ENCODE data around the gene VWA8. TPM values are rescaled to one million over a fixed set of nuclear protein-coding genes. Genes with fewer than 3 reads are reported as not detected.

VWA8 gene
- total and polyA plus RNA-seq, 2 of the 13 experiments (the other 11 are each of a cell fraction or from before 2014, with no cell fraction given) = 9.1 to 17.3 TPM

GRCh38 chr13:41562541-41563178 lies 398.2 kb downstream of the VWA8 start:
- Histone ChIP-seq H4K20me1 (ENCODE audit: insufficient read depth, low read length) (no peaks in the 10 kb centered on the region), H3K4me2 (ENCODE audit: low read depth, low read length) (no peak overlapping the region), H3K9ac (ENCODE audit: insufficient read depth, low read depth, low read length) (no peak overlapping the region), H3K79me2 (ENCODE audit: insufficient read depth, low read length) (no peaks in the 10 kb centered on the region), H3K27ac (ENCODE audit: extremely low read length, insufficient read depth, low read length) (peak overlapping the region; percentile 37), H3K27me3 (ENCODE audit: control insufficient read depth in 1 of 2, insufficient read depth in 2 of 2, low read length in 2 of 2) (no peaks in the 10 kb centered on the region), H3K9me3 (ENCODE audit: low read length) (no peaks in the 10 kb centered on the region), H3K4me3 (replicated peaks in 1 of 3; ENCODE audit: insufficient read depth in 1 of 3, low read depth in 2 of 3, low read length in 3 of 3) (no peak overlapping the region), H3K4me1 (ENCODE audit: insufficient read depth, low read length) (peaks cover 50% of the 10 kb centered on the region), H3K36me3 (replicated peaks in 1 of 2; ENCODE audit: control insufficient read depth in 1 of 2, insufficient read depth in 2 of 2, low read length in 2 of 2) (0 out of 5 replicates have a peak, but pooled peaks cover 0 to 6% of the 10 kb centered on the region in 2 experiments), H2AFZ (ENCODE audit: low read length) (no peak overlapping the region)
- DNase-seq (ENCODE audit: low spot score) (no peak), FAIRE-seq (no peak), ATAC-seq (no peak)
- CTCF ChIA-PET (ENCODE audit: low intra/inter-chr PET ratio, low total read pairs) = no interaction called here
- TF ChIP-seq, protein P1, sequence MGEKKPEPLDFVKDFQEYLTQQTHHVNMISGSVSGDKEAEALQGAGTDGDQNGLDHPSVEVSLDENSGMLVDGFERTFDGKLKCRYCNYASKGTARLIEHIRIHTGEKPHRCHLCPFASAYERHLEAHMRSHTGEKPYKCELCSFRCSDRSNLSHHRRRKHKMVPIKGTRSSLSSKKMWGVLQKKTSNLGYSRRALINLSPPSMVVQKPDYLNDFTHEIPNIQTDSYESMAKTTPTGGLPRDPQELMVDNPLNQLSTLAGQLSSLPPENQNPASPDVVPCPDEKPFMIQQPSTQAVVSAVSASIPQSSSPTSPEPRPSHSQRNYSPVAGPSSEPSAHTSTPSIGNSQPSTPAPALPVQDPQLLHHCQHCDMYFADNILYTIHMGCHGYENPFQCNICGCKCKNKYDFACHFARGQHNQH (CRISPR knock-in tag; IDR thresholded peaks at IDR 0.05) = no peak
- no peak for TF ChIP-seq ELF3 (CRISPR knock-in tag; IDR thresholded peaks at IDR 0.05)
- TF ChIP-seq ZNF678 (CRISPR knock-in tag; IDR thresholded peaks at IDR 0.05) = no peak
- TF ChIP-seq HNRNPH1 (optimal IDR thresholded peaks at IDR 0.05; ENCODE audit: low read depth, low read length) = no peak
- no peak for TF ChIP-seq HOXD1 (CRISPR knock-in tag; IDR thresholded peaks at IDR 0.05)
- TF ChIP-seq MLLT10 (CRISPR knock-in tag; IDR thresholded peaks at IDR 0.05) = no peak
- no peak for TF ChIP-seq ZNF512 (CRISPR knock-in tag; IDR thresholded peaks at IDR 0.05)
- TF ChIP-seq ZNF180 (CRISPR knock-in tag; IDR thresholded peaks at IDR 0.05; ENCODE audit: borderline replicate concordance, low read depth) = no peak
- TF ChIP-seq NR2C2 (CRISPR knock-in tag; IDR thresholded peaks at IDR 0.05; ENCODE audit: borderline replicate concordance) = no peak
- TF ChIP-seq CREM (IDR thresholded peaks at IDR 0.05) = no peak
- no peak for TF ChIP-seq CREM (CRISPR knock-in tag; IDR thresholded peaks at IDR 0.05)
- no peak for TF ChIP-seq ZSCAN22 (CRISPR knock-in tag; IDR thresholded peaks at IDR 0.05)
- POLR2A ChIA-PET = interaction anchor here (1.2 kb wide), 1 partner anchor 37 kb away, joined by 3 read pairs; no protein-coding TSS in a partner anchor
- intact Hi-C loops (cut with micrococcal nuclease; ENCODE audit: unreplicated experiment) = loop anchor here (5.0 kb wide), 1 partner anchor 85 kb away; no protein-coding TSS in a partner anchor
- in situ Hi-C loops (cut with HindIII; ENCODE audit: extremely low pct_ligation_motif_present, low pct_unique_long_range_greater_than_20kb) = no loop called here
- 92% methylated on average over 6 of the region's 6 CpGs for WGBS (ENCODE audit: low lambda C conversion rate)
- BruUV-seq (replicated peaks) = no TSS peak
